ENCODE data around the gene GALNT2. TPM values are rescaled to one million over a fixed set of nuclear protein-coding genes. Genes with fewer than 3 reads are reported as not detected.

The GALNT2 gene
- total and polyA plus RNA-seq, 2 of the 13 experiments (the other 11 are each of a cell fraction or from before 2014, with no cell fraction given): 39.3 to 39.6 TPM

- Histone ChIP-seq H4K20me1 (ENCODE audit: insufficient read depth, low read length) (no peaks in the 10 kb centered on the region), H3K9ac (ENCODE audit: insufficient read depth, low read depth, low read length) (no peak overlapping the region), H3K4me3 (replicated peaks in 1 of 3; ENCODE audit: insufficient read depth in 1 of 3, low read depth in 2 of 3, low read length in 3 of 3) (no peak overlapping the region), H3K27me3 (ENCODE audit: control insufficient read depth in 1 of 2, insufficient read depth in 2 of 2, low read length in 2 of 2) (no peaks in the 10 kb centered on the region), H3K27ac (ENCODE audit: extremely low read length, insufficient read depth, low read length) (no peak overlapping the region), H3K36me3 (replicated peaks in 1 of 2; ENCODE audit: control insufficient read depth in 1 of 2, insufficient read depth in 2 of 2, low read length in 2 of 2) (no peaks in the 10 kb centered on the region; a peak in 1 of 5 replicates), H2AFZ (ENCODE audit: low read length) (no peak overlapping the region), H3K4me2 (ENCODE audit: low read depth, low read length) (no peak overlapping the region), H3K4me1 (ENCODE audit: insufficient read depth, low read length) (peaks cover 32% of the 10 kb centered on the region), H3K79me2 (ENCODE audit: insufficient read depth, low read length) (peaks cover 21% of the 10 kb centered on the region), H3K9me3 (ENCODE audit: low read length) (no peaks in the 10 kb centered on the region)
- no peak for TF ChIP-seq ZSCAN20 (CRISPR knock-in tag; IDR thresholded peaks at IDR 0.05; ENCODE audit: borderline replicate concordance)
- TF ChIP-seq THYN1 (CRISPR knock-in tag; IDR thresholded peaks at IDR 0.05; ENCODE audit: borderline replicate concordance, low read depth): no peak
- no peak for TF ChIP-seq ZNF724P (CRISPR knock-in tag; IDR thresholded peaks at IDR 0.05; ENCODE audit: borderline replicate concordance)
- no peak for TF ChIP-seq YY1 (IDR thresholded peaks at IDR 0.05; ENCODE audit: insufficient read depth, insufficient replicate concordance, low read depth, low read length)
- no peak for TF ChIP-seq MAFK (conservative IDR thresholded peaks at IDR 0.05 in 1 of 2, IDR thresholded peaks at IDR 0.05 in 1 of 2; ENCODE audit: low read length in 2 of 2)
- no peak for TF ChIP-seq ZNF768 (CRISPR knock-in tag; IDR thresholded peaks at IDR 0.05)
- no peak for TF ChIP-seq CEBPB (IDR thresholded peaks at IDR 0.05; ENCODE audit: borderline replicate concordance, low read depth, low read length)
- no peak for TF ChIP-seq ZNF180 (CRISPR knock-in tag; IDR thresholded peaks at IDR 0.05; ENCODE audit: borderline replicate concordance, low read depth)
- TF ChIP-seq ZSCAN5A (CRISPR knock-in tag; IDR thresholded peaks at IDR 0.05; ENCODE audit: borderline replicate concordance): no peak
- TF ChIP-seq ZNF790 (CRISPR knock-in tag; IDR thresholded peaks at IDR 0.05; ENCODE audit: borderline replicate concordance): no peak
- no peak for TF ChIP-seq ZNF652 (CRISPR knock-in tag; IDR thresholded peaks at IDR 0.05; ENCODE audit: borderline replicate concordance, low read depth)
- TF ChIP-seq KLF12 (CRISPR knock-in tag; IDR thresholded peaks at IDR 0.05; ENCODE audit: borderline replicate concordance): no peak
- no peak for TF ChIP-seq DNMT1 (CRISPR knock-in tag; IDR thresholded peaks at IDR 0.05)
- TF ChIP-seq JUN (CRISPR knock-in tag; IDR thresholded peaks at IDR 0.05): no peak
- no peak for TF ChIP-seq EP300 (IDR thresholded peaks at IDR 0.05; ENCODE audit: low read depth in 2 of 2, low read length in 2 of 2)
- TF ChIP-seq EP300 (CRISPR knock-in tag; IDR thresholded peaks at IDR 0.05; ENCODE audit: borderline replicate concordance): no peak
- no peak for TF ChIP-seq ZNF740 (CRISPR knock-in tag; IDR thresholded peaks at IDR 0.05)
- no peak for TF ChIP-seq ZNF747 (CRISPR knock-in tag; IDR thresholded peaks at IDR 0.05; ENCODE audit: borderline replicate concordance)
- no peak for TF ChIP-seq TGIF2 (CRISPR knock-in tag; IDR thresholded peaks at IDR 0.05)
- no peak for TF ChIP-seq ZNF782 (CRISPR knock-in tag; IDR thresholded peaks at IDR 0.05; ENCODE audit: borderline replicate concordance)
- TF ChIP-seq RELA (CRISPR knock-in tag; IDR thresholded peaks at IDR 0.05): no peak
- DNase-seq (ENCODE audit: low spot score) (no peak), ATAC-seq (no peak), FAIRE-seq (no peak)
- CTCF ChIA-PET (ENCODE audit: low intra/inter-chr PET ratio, low total read pairs): no interaction called here
- in situ Hi-C loops (cut with HindIII; ENCODE audit: extremely low pct_ligation_motif_present, low pct_unique_long_range_greater_than_20kb): no loop called here
- BruUV-seq (replicated peaks): no TSS peak
- POLR2A ChIA-PET: no interaction called here
- 98% methylated on average over 8 of the region's 8 CpGs for WGBS (ENCODE audit: low lambda C conversion rate)
- intact Hi-C loops (cut with micrococcal nuclease; ENCODE audit: unreplicated experiment): no loop called here
Measured at GRCh38 chr1:230141021-230141648, 74.1 kb downstream of the GALNT2 start.

Data from HepG2 (cell line).